WTC11 (cell line): ENCODE measurements around the gene ZWINT. TPM values are rescaled to one million over a fixed set of nuclear protein-coding genes. Genes with fewer than 3 reads are reported as not detected.

Source experiments
- ATAC-seq: fragments of 200-7000 bp; cut with Tn5 transposase; 2 replicates; pipeline ENCODE4 v1.10.0; 2021; ENCODE audit warnings: mild to moderate bottlenecking, moderate library complexity
- CTCF ChIA-PET: fragments of 300-600 bp; sonication (Branson Sonifier 250); formaldehyde crosslinking; loops from one replicate; lab custom pipeline; 2021; ENCODE audit warnings: antibody characterized with exemption; lab: Charles Lee
- POLR2A ChIA-PET: fragments of 350-600 bp; sonication (Branson Sonifier 250); formaldehyde crosslinking; loops from one replicate; lab custom pipeline; 2021; ENCODE audit warnings: antibody characterized with exemption; lab: Charles Lee
- DNase-seq: peaks from one replicate; pipeline ENCODE4 v3.0.0; 2021; ENCODE audit warnings: low spot score
- H3K27ac Mint-ChIP-seq: 2 replicates; pipeline ENCODE4 v1.8.0; 2021; ENCODE audit warnings: mixed read lengths
- H3K27me3 Mint-ChIP-seq: 2 replicates; pipeline ENCODE4 v1.8.0; 2021; ENCODE audit warnings: low read depth, mild to moderate bottlenecking, moderate library complexity, mixed read lengths
- H3K36me3 Mint-ChIP-seq: 2 replicates; pipeline ENCODE4 v1.8.0; 2021; ENCODE audit warnings: mixed read lengths
- H3K4me1 Mint-ChIP-seq: 2 replicates; pipeline ENCODE4 v1.8.0; 2022; ENCODE audit warnings: mixed read lengths
- H3K4me3 Mint-ChIP-seq: 2 replicates; pipeline ENCODE4 v1.8.0; 2021; ENCODE audit warnings: mild to moderate bottlenecking, moderate library complexity, mixed read lengths
- H3K9me3 Mint-ChIP-seq: 2 replicates; pipeline ENCODE4 v1.8.0; 2021; ENCODE audit warnings: mixed read lengths
- ATF2 ChIP-seq: sonication (generic); formaldehyde crosslinking; IDR thresholded peaks from 2 replicates; pipeline ENCODE4 v1.8.1; 2022; ENCODE audit warnings: low read depth, missing genetic modification reagents, borderline replicate concordance
- CBFB ChIP-seq: sonication (generic); formaldehyde crosslinking; IDR thresholded peaks from 2 replicates; pipeline ENCODE4 v1.8.1; 2022; ENCODE audit warnings: mild to moderate bottlenecking, low read depth, missing genetic modification reagents
- CREB1 ChIP-seq: sonication (generic); formaldehyde crosslinking; IDR thresholded peaks from 2 replicates; pipeline ENCODE4 v1.8.0; 2023; ENCODE audit warnings: mild to moderate bottlenecking, missing genetic modification reagents
- E2F4 ChIP-seq: sonication (generic); formaldehyde crosslinking; IDR thresholded peaks from 2 replicates; pipeline ENCODE4 v1.8.1; 2022; ENCODE audit warnings: low read depth, mild to moderate bottlenecking, moderate library complexity, missing genetic modification reagents, borderline replicate concordance
- ESRRA ChIP-seq: sonication (generic); formaldehyde crosslinking; IDR thresholded peaks from 2 replicates; pipeline ENCODE4 v1.8.1; 2022; ENCODE audit warnings: mild to moderate bottlenecking, missing genetic modification reagents, borderline replicate concordance
- ETV6 ChIP-seq: sonication (generic); formaldehyde crosslinking; IDR thresholded peaks from 2 replicates; pipeline ENCODE4 v1.8.1; 2022; ENCODE audit warnings: mild to moderate bottlenecking, missing genetic modification reagents
- FOXK1 ChIP-seq: sonication (generic); formaldehyde crosslinking; IDR thresholded peaks from 2 replicates; pipeline ENCODE4 v1.8.0; 2022; ENCODE audit warnings: mild to moderate bottlenecking, moderate library complexity, missing genetic modification reagents
- GTF2I ChIP-seq: fragments of 250-450 bp; sonication (Bioruptor Pico); conservative IDR thresholded peaks from 2 replicates; pipeline ENCODE4 v1.4.0; 2021; ENCODE audit warnings: mild to moderate bottlenecking
- MAX ChIP-seq: sonication (generic); formaldehyde crosslinking; IDR thresholded peaks from 2 replicates; pipeline ENCODE4 v1.8.0; 2022; ENCODE audit warnings: mild to moderate bottlenecking, missing genetic modification reagents
- NFATC4 ChIP-seq: fragments of 250-450 bp; sonication (Bioruptor Pico); IDR thresholded peaks from 2 replicates; pipeline ENCODE4 v1.9.0; 2021; ENCODE audit warnings: mild to moderate bottlenecking
- NR3C1 ChIP-seq: sonication (generic); formaldehyde crosslinking; conservative IDR thresholded peaks from 2 replicates; pipeline ENCODE4 v1.8.1; 2023; ENCODE audit warnings: low read depth, mild to moderate bottlenecking, missing genetic modification reagents
- PREB ChIP-seq: sonication (generic); formaldehyde crosslinking; IDR thresholded peaks from 2 replicates; pipeline ENCODE4 v1.8.1; 2022; ENCODE audit warnings: mild to moderate bottlenecking, missing genetic modification reagents, moderate library complexity, borderline replicate concordance
- SMAD3 ChIP-seq: sonication (generic); formaldehyde crosslinking; IDR thresholded peaks from 2 replicates; pipeline ENCODE4 v1.8.0; 2022; ENCODE audit warnings: missing genetic modification reagents, mild to moderate bottlenecking, borderline replicate concordance
- TCF7 ChIP-seq: sonication (generic); formaldehyde crosslinking; IDR thresholded peaks from 2 replicates; pipeline ENCODE4 v1.8.0; 2022; ENCODE audit warnings: mild to moderate bottlenecking, low read depth, missing genetic modification reagents, moderate library complexity
- ZNF138 ChIP-seq: sonication (generic); formaldehyde crosslinking; conservative IDR thresholded peaks from 2 replicates; pipeline ENCODE4 v1.8.1; 2022; ENCODE audit warnings: mild to moderate bottlenecking, moderate library complexity, missing genetic modification reagents
- ZNF281 ChIP-seq: sonication (generic); formaldehyde crosslinking; IDR thresholded peaks from 2 replicates; pipeline ENCODE4 v1.8.0; 2023; ENCODE audit warnings: mild to moderate bottlenecking, missing genetic modification reagents
- ZNF317 ChIP-seq: sonication (generic); formaldehyde crosslinking; IDR thresholded peaks from 2 replicates; pipeline ENCODE4 v1.8.1; 2023; ENCODE audit warnings: low read depth, mild to moderate bottlenecking, moderate library complexity, missing genetic modification reagents, borderline replicate concordance
- ZNF425 ChIP-seq: fragments of 250-450 bp; sonication (Bioruptor Pico); conservative IDR thresholded peaks from 2 replicates; pipeline ENCODE4 v1.9.0; 2021; ENCODE audit warnings: mild to moderate bottlenecking
- ZNF512 ChIP-seq: sonication (generic); formaldehyde crosslinking; IDR thresholded peaks from 2 replicates; pipeline ENCODE4 v1.8.1; 2022; ENCODE audit warnings: missing genetic modification reagents, borderline replicate concordance
- ZNF532 ChIP-seq: fragments of 250-450 bp; sonication (Bioruptor Pico); IDR thresholded peaks from 2 replicates; pipeline ENCODE4 v1.9.0; 2021; ENCODE audit warnings: mild to moderate bottlenecking, borderline replicate concordance
- total RNA-seq: library from RNA; stranded (reverse); gene quantifications from 3 replicates; pipeline ENCODE4 v1.2.3, GENCODE V29; 2021

ZWINT gene
- total RNA-seq, 1 experiment from 2014 or later = 67.8 TPM

- no peaks in the 10 kb centered on the region for H3K27me3 Mint-ChIP-seq
- no peak overlapping the region for H3K27ac Mint-ChIP-seq
- POLR2A ChIA-PET = interaction anchor here (2.1 kb wide), 1 partner anchor 13 kb away, joined by 4 read pairs; the partner anchor contains the start of gene ZWINT
- no peak for ATAC-seq
- no peak for TF ChIP-seq CREB1
- no peak for TF ChIP-seq NFATC4 (CRISPR knock-in tag)
- no peak for TF ChIP-seq MAX (CRISPR knock-in tag)
- no peak for TF ChIP-seq ATF2 (CRISPR knock-in tag)
- no peak for TF ChIP-seq GTF2I (CRISPR knock-in tag)
- no peak for TF ChIP-seq E2F4 (CRISPR knock-in tag)
- no peak for TF ChIP-seq ESRRA
- TF ChIP-seq PREB = no peak
- TF ChIP-seq ZNF425 (CRISPR knock-in tag) = no peak
- no peak for TF ChIP-seq NR3C1 (CRISPR knock-in tag)
- TF ChIP-seq ZNF281 (CRISPR knock-in tag) = no peak
- no peak for TF ChIP-seq FOXK1 (CRISPR knock-in tag)
- TF ChIP-seq ZNF512 (CRISPR knock-in tag) = no peak
- no peak for TF ChIP-seq CBFB
- no peak for TF ChIP-seq ZNF317
- no peak for TF ChIP-seq ZNF532 (CRISPR knock-in tag)
- no peak for TF ChIP-seq ETV6 (CRISPR knock-in tag)
- no peak for TF ChIP-seq SMAD3 (CRISPR knock-in tag)
- TF ChIP-seq ZNF138 (CRISPR knock-in tag) = no peak
- TF ChIP-seq TCF7 (CRISPR knock-in tag) = no peak
- no peaks in the 10 kb centered on the region for H3K36me3 Mint-ChIP-seq
- no peak overlapping the region for H3K4me3 Mint-ChIP-seq
- DNase-seq = no peak
- no peaks in the 10 kb centered on the region for H3K4me1 Mint-ChIP-seq
- no peaks in the 10 kb centered on the region for H3K9me3 Mint-ChIP-seq
- CTCF ChIA-PET = no interaction called here
Measured at GRCh38 chr10:56348101-56348500, 13.0 kb downstream of the ZWINT start.
